ENCODE results near the gene CHST4. TPM values are rescaled to one million over a fixed set of nuclear protein-coding genes. Genes with fewer than 3 reads are reported as not detected.

The CHST4 gene
- total RNA-seq, 1 donor from 2014 or later: 0.09 TPM

DNA sequence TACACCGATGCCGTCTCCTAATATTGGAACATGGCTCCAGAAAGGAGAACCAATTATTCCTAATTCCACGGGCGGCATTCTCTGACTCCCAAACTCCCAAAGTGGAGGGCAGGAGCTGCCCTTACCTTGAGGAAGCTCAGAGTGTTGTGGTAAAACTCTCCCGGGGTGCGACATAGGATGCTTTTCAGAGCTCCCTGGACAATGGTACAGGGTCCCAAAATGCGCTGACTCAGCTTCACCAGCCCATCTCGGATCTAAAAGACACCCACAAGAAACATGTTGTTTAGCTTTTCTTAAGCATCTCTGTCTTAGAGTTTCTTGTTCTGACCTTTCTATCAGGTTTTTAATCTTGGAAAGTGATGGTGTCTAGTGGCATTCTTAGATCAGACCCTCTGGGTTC is 43.9 kb downstream of the CHST4 start:
- DNase-seq (ENCODE audit: low read depth) (no peak), FAIRE-seq (no peak)
- Mint-ChIP-seq H3K4me3 (ENCODE audit: unreplicated experiment) (no peak overlapping the region), H3K4me1 (ENCODE audit: low read depth, unreplicated experiment) (no peaks in the 10 kb centered on the region), H3K27ac (ENCODE audit: unreplicated experiment) (no peak overlapping the region), H3K36me3 (ENCODE audit: low read depth, unreplicated experiment) (no peaks in the 10 kb centered on the region), H3K27me3 (ENCODE audit: low read depth, unreplicated experiment) (peaks cover 5% of the 10 kb centered on the region), H3K9me3 (ENCODE audit: unreplicated experiment) (no peaks in the 10 kb centered on the region)
- Histone ChIP-seq H3K4me1 (ENCODE audit: insufficient read depth, low read length) (peaks cover 5% of the 10 kb centered on the region), H3K79me2 (ENCODE audit: insufficient read depth, low read length) (no peaks in the 10 kb centered on the region), H3K36me3 (ENCODE audit: insufficient read depth, low read length) (no peaks in the 10 kb centered on the region), H3K4me3 (ENCODE audit: insufficient read depth, low read depth, low read length) (no peak overlapping the region), H3K27me3 (ENCODE audit: insufficient read depth, low read length) (no peaks in the 10 kb centered on the region), H2AFZ (ENCODE audit: low read depth, low read length) (no peak overlapping the region), H3K9ac (ENCODE audit: low read length) (no peak overlapping the region), H4K20me1 (ENCODE audit: insufficient read depth, low read length) (no peaks in the 10 kb centered on the region), H3K4me2 (ENCODE audit: low read length) (no peak overlapping the region), H3K27ac (ENCODE audit: low read depth, low read length) (no peak overlapping the region), H3K9me3 (ENCODE audit: insufficient read depth, low read depth, low read length) (no peaks in the 10 kb centered on the region)
- no peak for TF ChIP-seq EZH2 (IDR thresholded peaks at IDR 0.05; ENCODE audit: insufficient read depth, low read length)
- TF ChIP-seq, protein P1, sequence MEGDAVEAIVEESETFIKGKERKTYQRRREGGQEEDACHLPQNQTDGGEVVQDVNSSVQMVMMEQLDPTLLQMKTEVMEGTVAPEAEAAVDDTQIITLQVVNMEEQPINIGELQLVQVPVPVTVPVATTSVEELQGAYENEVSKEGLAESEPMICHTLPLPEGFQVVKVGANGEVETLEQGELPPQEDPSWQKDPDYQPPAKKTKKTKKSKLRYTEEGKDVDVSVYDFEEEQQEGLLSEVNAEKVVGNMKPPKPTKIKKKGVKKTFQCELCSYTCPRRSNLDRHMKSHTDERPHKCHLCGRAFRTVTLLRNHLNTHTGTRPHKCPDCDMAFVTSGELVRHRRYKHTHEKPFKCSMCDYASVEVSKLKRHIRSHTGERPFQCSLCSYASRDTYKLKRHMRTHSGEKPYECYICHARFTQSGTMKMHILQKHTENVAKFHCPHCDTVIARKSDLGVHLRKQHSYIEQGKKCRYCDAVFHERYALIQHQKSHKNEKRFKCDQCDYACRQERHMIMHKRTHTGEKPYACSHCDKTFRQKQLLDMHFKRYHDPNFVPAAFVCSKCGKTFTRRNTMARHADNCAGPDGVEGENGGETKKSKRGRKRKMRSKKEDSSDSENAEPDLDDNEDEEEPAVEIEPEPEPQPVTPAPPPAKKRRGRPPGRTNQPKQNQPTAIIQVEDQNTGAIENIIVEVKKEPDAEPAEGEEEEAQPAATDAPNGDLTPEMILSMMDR (IDR thresholded peaks at IDR 0.05; ENCODE audit: insufficient read depth, low read depth, low read length): no peak

DNA sequence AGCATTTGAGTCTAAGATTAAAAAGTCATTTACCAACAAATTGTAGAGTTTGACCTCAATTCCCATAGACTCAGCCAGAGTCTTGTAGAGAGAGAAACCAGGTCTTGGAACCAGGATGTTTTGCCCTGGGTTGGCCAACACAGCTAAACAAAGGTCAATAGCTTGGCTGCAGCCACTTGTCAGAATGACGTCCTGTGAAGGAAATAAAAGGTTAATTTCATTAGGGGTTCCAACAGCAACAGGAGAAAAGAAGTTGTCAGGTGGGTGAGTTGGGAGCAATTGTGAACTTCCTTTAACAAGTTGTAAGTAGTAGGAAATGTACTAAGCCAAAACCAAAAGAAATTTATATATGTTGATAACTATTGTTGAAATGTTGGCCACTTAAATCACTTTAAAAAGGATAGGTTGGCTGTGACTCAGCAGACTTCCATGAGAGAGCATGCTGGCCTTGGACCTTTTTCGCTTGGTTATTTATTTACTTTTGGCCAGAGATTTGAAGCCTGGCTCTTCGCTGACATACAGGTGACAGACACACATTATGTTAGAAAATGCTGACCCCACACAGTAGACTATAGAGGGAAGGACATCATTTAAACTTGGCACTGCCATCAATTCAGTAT is 46.4 kb downstream of the CHST4 start:
- H3K4me2 ChIP-seq (ENCODE audit: low read length): no peak overlapping the region
- no peak overlapping the region for H3K9ac ChIP-seq (ENCODE audit: low read length)
- DNase-seq (ENCODE audit: low read depth) (no peak), FAIRE-seq (no peak)
- no peak overlapping the region for H3K4me3 ChIP-seq (ENCODE audit: insufficient read depth, low read depth, low read length)
- TF ChIP-seq, protein P1 (IDR thresholded peaks at IDR 0.05; ENCODE audit: insufficient read depth, low read depth, low read length): no peak
- no peak for TF ChIP-seq EZH2 (IDR thresholded peaks at IDR 0.05; ENCODE audit: insufficient read depth, low read length)
- no peaks in the 10 kb centered on the region for H3K79me2 ChIP-seq (ENCODE audit: insufficient read depth, low read length)
- Mint-ChIP-seq H3K9me3 (ENCODE audit: unreplicated experiment) (no peaks in the 10 kb centered on the region), H3K27ac (ENCODE audit: unreplicated experiment) (no peak overlapping the region), H3K4me3 (ENCODE audit: unreplicated experiment) (no peak overlapping the region), H3K27me3 (ENCODE audit: low read depth, unreplicated experiment) (peaks cover 17% of the 10 kb centered on the region), H3K4me1 (ENCODE audit: low read depth, unreplicated experiment) (no peaks in the 10 kb centered on the region), H3K36me3 (ENCODE audit: low read depth, unreplicated experiment) (no peaks in the 10 kb centered on the region)
- no peaks in the 10 kb centered on the region for H3K4me1 ChIP-seq (ENCODE audit: insufficient read depth, low read length)
- no peaks in the 10 kb centered on the region for H3K9me3 ChIP-seq (ENCODE audit: insufficient read depth, low read depth, low read length)
- H4K20me1 ChIP-seq (ENCODE audit: insufficient read depth, low read length): no peaks in the 10 kb centered on the region
- H2AFZ ChIP-seq (ENCODE audit: low read depth, low read length): no peak overlapping the region
- H3K27me3 ChIP-seq (ENCODE audit: insufficient read depth, low read length): no peaks in the 10 kb centered on the region
- no peaks in the 10 kb centered on the region for H3K36me3 ChIP-seq (ENCODE audit: insufficient read depth, low read length)
- H3K27ac ChIP-seq (ENCODE audit: low read depth, low read length): no peak overlapping the region

DNA sequence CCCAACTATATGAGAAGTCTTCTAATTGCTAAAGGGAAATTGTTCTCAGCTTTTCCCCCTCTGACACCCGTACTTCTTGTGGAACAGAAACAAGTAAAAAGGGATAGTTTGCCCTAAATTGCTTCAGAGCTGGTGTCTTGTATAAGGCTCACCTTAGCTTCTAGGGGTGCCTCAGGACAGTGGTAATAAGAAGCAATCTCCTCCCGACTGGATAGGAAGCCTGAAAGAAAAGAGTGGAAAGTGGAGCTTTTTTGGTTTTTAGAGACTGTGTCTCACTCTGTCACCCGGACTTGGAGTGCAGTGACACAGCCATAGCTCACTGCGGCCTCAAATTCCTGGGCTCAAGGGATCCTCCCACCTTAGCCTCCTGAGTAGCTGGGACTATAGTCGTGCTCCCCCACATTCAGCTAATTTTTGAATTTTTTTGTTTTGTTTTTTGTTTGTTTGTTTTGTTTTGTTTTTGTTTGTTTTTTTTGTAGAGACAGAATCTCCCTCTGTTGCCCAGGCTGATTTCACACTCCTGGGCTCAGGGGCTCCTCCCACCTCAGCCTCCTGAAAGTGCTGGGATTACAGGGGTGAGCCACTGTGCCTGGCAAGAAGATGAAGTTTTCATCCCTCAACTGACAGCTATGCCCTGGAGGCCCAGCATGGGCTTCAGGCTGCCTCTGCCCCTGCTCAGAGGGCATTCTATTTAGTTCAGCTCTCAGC is 47.3 kb downstream of the CHST4 start:
- Histone ChIP-seq H3K4me1 (ENCODE audit: insufficient read depth, low read length) (no peaks in the 10 kb centered on the region), H2AFZ (ENCODE audit: low read depth, low read length) (no peak overlapping the region), H3K9me3 (ENCODE audit: insufficient read depth, low read depth, low read length) (no peaks in the 10 kb centered on the region), H4K20me1 (ENCODE audit: insufficient read depth, low read length) (no peaks in the 10 kb centered on the region), H3K4me3 (ENCODE audit: insufficient read depth, low read depth, low read length) (no peak overlapping the region), H3K27me3 (ENCODE audit: insufficient read depth, low read length) (no peaks in the 10 kb centered on the region), H3K27ac (ENCODE audit: low read depth, low read length) (no peak overlapping the region), H3K36me3 (ENCODE audit: insufficient read depth, low read length) (no peaks in the 10 kb centered on the region), H3K4me2 (ENCODE audit: low read length) (no peak overlapping the region), H3K79me2 (ENCODE audit: insufficient read depth, low read length) (no peaks in the 10 kb centered on the region), H3K9ac (ENCODE audit: low read length) (no peak overlapping the region)
- H3K36me3 Mint-ChIP-seq (ENCODE audit: low read depth, unreplicated experiment): no peaks in the 10 kb centered on the region
- H3K9me3 Mint-ChIP-seq (ENCODE audit: unreplicated experiment): no peaks in the 10 kb centered on the region
- DNase-seq (ENCODE audit: low read depth) (no peak), FAIRE-seq (no peak)
- no peak overlapping the region for H3K27ac Mint-ChIP-seq (ENCODE audit: unreplicated experiment)
- no peaks in the 10 kb centered on the region for H3K4me1 Mint-ChIP-seq (ENCODE audit: low read depth, unreplicated experiment)
- TF ChIP-seq EZH2 (IDR thresholded peaks at IDR 0.05; ENCODE audit: insufficient read depth, low read length): no peak
- TF ChIP-seq, protein P1 (IDR thresholded peaks at IDR 0.05; ENCODE audit: insufficient read depth, low read depth, low read length): no peak
- H3K4me3 Mint-ChIP-seq (ENCODE audit: unreplicated experiment): no peak overlapping the region
- peaks cover 17% of the 10 kb centered on the region for H3K27me3 Mint-ChIP-seq (ENCODE audit: low read depth, unreplicated experiment)
